IPS-18c (cell line): Measurements from ENCODE around the gene ALK.
A peak's percentile ranks its signal among the peaks of the same experiment; 100 is the strongest.

Source experiments
- H3K4me3 ChIP-seq: 2 replicates; pipeline ENCODE4 v1.7.0; 2013; ENCODE audit warnings: low read depth, mild to moderate bottlenecking, low read length, moderate library complexity; ENCODE audit not compliant: insufficient read depth
- H3K9me3 ChIP-seq: one replicate; pipeline ENCODE4 v1.6.1; 2013; ENCODE audit warnings: mild to moderate bottlenecking, low read length, moderate library complexity; ENCODE audit not compliant: control insufficient read depth, insufficient read depth

Gene ALK

GRCh38 chr2:29921560-29921915 lies at the start of gene ALK:
Gene ALK, minus strand, starts transcription at chr2:29921586. Its CDS starts 927 bp downstream, at chr2:29920659.
- Histone ChIP-seq H3K4me3 (peak within 1 kb of the TSS; percentile 61), H3K9me3 (no peaks in the 10 kb centered on the region)

DNA sequence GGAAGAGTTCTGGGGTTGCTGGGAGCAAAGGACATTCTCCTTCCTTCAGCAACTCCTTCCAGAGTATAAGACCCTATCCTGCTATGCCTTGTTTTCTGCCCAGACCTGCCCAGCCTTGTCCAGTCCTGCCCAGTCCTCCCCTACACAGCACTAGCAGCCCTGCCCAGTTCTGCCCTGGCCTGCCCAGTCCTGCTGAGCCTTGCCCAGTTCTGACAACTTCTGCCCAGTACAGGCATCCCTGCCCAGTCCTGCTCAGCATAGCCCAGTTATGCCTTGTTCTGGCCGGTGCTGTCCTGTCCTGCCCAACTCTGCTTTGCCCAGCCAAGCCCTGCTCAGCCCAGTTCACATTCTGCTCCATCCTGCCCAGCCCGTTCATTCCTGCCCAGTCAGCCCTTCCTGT lies 44.9 kb upstream of the ALK start:
- no peak overlapping the region for H3K4me3 ChIP-seq

DNA sequence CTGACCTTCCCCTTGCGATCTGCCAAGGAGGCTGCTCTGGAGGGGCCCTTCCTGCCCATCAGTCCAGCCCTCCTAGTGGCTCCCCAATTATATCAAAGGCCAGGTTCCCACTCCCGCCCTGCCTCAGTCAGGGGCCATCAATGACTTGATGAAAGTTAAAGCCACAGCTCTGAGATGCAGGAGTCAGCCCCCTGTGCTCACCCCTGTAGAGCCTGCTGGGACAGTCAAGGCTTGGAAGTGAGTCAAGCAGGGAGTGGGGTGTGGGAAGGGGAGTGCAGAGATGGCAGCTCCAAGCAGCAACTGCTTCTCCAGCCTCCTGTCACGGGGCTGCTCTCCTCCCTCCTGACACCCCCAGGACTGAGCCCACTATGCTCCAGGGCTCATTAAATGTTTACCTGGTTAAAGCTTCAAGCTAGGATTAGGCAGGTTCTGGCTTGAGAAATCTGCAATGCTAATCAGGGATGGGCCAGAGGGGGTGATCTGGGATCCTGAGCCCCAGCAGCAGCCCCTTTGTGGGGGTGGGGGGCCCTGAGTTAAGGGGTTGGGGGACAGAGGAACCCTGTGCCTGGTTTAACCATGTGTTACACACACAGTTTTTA lies 42.7 kb upstream of the ALK start:
- Histone ChIP-seq H3K4me3 (no peak overlapping the region), H3K9me3 (peaks cover 2% of the 10 kb centered on the region)

More for the DNA sequence above, 44.9 kb upstream of the ALK start:
- H3K9me3 ChIP-seq, result peaks cover 2% of the 10 kb centered on the region

DNA sequence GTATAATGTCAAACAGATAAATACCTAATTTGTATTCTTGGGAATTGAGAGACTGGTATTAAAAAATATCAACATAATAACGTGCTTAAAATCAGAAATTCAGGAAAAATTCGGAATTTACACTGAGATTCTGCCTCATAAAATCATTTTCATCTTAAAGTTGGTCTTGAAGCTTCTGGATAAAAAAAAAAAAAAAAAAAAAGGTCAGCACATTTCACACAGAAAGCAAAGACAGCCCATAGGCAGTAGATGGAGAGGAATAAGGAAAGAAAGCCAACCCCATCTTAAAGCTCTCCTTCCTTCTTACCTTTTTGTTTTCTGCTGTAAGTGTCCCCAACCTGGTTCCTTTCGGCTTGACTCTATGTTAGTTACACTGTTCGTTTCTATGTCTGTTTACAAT lies 41.5 kb upstream of the ALK start:
- Histone ChIP-seq H3K9me3 (peaks cover 2% of the 10 kb centered on the region), H3K4me3 (no peak overlapping the region)

DNA sequence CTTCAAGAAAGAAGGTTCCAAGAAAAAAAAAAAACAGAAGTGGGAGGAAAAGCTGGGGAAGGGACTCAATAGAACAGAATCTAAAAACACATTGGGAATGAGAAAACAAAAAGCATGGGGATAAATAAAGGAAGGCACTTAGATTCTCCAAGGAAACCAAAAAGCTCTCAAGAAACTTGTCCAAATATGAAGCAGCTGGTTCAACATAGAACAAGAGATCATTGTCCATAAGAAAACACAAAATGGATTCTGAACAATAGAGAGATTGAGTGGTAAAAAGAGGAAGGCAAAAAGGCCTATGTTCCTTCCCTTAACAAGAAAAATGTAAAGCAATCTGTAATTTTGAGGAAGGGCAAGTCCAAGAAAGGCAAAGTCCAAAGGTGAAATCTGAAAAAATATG lies 32.9 kb upstream of the ALK start:
- no peaks in the 10 kb centered on the region for H3K9me3 ChIP-seq
- H3K4me3 ChIP-seq, result no peak overlapping the region

DNA sequence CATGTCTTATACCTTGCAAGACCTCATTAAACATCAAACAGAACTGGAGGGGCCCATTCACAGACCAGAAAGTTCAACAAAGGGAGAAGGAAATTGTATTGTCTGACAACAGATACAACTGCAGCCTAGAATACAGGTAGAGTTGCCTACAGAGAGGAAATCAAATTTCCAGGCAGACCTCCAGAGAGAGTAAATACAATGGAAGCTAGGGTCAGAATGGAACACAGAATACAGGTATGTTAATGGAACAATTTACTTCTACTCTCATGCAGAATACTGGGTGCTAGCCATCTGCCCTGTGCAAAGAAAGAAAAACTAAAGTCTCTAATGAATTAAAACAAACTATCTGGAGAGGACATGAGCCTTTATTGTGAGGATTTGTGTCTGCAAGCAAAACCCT lies 31.6 kb upstream of the ALK start:
- Histone ChIP-seq H3K9me3 (no peaks in the 10 kb centered on the region), H3K4me3 (no peak overlapping the region)

- H3K4me3 ChIP-seq, result no peak overlapping the region
- H3K9me3 ChIP-seq, result no peaks in the 10 kb centered on the region
Measured at GRCh38 chr2:29951576-29951975, 30.2 kb upstream of the ALK start.

- H3K9me3 ChIP-seq, result no peaks in the 10 kb centered on the region
- no peak overlapping the region for H3K4me3 ChIP-seq
Measured at GRCh38 chr2:29950481-29950880, 29.1 kb upstream of the ALK start.

- H3K4me3 ChIP-seq, result no peak overlapping the region
- H3K9me3 ChIP-seq, result no peaks in the 10 kb centered on the region
Measured at GRCh38 chr2:29949042-29949441, 27.7 kb upstream of the ALK start.

DNA sequence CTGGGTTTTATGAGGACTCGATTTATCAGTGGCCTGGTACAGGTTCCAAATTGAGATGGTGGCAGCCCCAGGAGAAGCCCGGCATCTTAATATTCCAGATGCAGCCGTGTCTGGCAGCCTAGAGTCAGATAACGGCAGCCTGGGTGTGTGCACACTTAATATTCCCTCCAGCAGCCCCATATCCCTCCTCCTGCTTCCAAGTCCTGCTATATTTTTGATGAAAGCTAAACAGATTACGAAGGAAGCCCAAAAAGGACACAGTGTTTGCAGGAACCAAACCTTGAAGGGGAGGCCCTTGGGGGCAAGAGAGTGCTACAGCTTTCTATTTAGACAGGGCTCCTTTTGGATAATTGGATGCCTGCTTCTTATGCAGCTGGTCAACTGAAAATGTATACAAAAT lies 25.1 kb upstream of the ALK start:
- H3K4me3 ChIP-seq, result no peak overlapping the region
- H3K9me3 ChIP-seq, result no peaks in the 10 kb centered on the region

- Histone ChIP-seq H3K9me3 (no peaks in the 10 kb centered on the region), H3K4me3 (no peak overlapping the region)
Measured at GRCh38 chr2:29942711-29943110, 21.3 kb upstream of the ALK start.

DNA sequence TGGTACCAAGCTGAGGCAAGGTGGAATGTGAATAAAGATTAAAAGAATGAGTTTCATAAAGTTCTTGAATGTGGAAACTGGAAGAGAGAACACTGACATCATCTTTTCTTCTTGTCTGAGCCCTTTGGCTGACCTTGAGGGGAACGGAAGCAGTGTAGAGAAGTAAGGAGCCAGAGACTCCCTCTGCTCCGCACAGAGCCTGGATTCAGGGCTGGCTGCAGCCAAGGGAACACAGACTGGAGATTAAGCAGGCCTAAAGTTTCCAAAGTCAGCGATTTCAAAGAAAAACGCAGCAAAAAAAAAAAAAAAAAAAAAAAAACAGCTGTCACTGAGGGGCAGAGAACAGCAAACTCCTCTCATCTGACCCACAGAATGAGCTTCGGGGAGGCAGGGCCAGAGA lies 19.3 kb upstream of the ALK start:
- H3K4me3 ChIP-seq, result no peak overlapping the region
- no peaks in the 10 kb centered on the region for H3K9me3 ChIP-seq

GRCh38 chr2:29936020-29936419 lies 14.6 kb upstream of the ALK start:
- Histone ChIP-seq H3K4me3 (no peak overlapping the region), H3K9me3 (no peaks in the 10 kb centered on the region)

GRCh38 chr2:29931818-29932217 lies 10.4 kb upstream of the ALK start:
- Histone ChIP-seq H3K9me3 (no peaks in the 10 kb centered on the region), H3K4me3 (no peak overlapping the region)

DNA sequence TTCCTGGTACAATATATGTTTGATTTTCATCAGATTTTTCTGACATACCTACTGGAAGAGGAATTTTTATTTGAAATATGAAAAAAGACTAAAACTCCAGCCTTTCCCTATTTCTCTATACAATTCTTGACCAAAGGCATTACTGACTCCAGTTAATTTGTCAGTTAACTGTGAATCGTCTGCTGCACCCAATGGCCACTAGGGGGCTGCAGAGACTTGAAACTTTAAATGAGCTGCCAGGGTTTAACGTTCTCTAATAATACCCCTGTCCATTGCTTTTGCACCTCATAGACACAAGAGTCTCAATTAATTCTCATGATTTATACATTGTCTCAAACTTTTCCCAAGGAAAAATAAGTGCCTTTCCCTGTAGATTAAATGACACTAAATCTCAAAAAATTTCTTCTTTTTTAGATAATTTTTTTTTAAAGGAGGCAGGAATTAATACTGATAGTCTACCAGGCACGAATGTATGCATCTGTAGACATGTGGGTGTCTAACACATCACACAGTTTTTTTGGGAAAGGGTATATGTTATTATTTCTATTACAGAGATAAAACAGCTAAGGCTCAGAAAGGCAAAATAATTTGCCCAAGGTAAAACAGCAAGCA lies 1.8 kb upstream of the ALK start:
- H3K4me3 ChIP-seq, result no peak overlapping the region
- H3K9me3 ChIP-seq, result no peaks in the 10 kb centered on the region

GRCh38 chr2:29922605-29923004 lies 1.2 kb upstream of the ALK start:
- no peaks in the 10 kb centered on the region for H3K9me3 ChIP-seq
- no peak overlapping the region for H3K4me3 ChIP-seq

- H3K9me3 ChIP-seq, result no peaks in the 10 kb centered on the region
- peak overlapping the region; percentile 61 for H3K4me3 ChIP-seq
Measured at GRCh38 chr2:29920631-29921559, 491 bp downstream of the ALK start.

DNA sequence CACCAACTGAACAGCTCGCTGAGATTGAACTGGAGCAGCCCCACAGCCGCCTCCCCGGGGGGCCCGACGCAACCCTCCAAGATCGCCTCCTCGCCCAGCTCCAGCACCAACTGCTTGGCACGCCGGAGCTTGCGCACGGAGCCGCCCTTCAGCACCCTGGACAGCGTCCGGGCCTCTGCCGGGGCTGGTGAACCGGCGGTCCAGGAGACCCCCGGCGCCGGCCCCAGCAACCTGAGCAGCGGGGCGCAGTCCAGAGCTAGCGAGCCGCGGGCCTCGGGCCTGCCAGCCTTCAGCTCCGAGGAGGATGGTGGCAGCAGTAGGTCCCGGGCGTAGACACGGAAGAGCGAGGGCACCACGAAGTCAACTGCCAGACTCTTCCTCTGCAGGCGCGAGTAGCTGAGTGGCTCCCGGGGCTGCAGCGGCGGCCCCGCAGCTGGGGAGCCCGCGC lies 1.2 kb downstream of the ALK start:
- H3K4me3 ChIP-seq, result peak overlapping the region; percentile 61

More for the DNA sequence above, 1.2 kb downstream of the ALK start:
- H3K9me3 ChIP-seq, result no peaks in the 10 kb centered on the region
